Spleen (tissue), 7 donors: ENCODE measurements around the gene ZMYND8.

Source experiments
- POLR2A ChIP-seq, 3 donors: fragments of 450-650 bp; IDR thresholded peaks; one replicate each; pipeline ENCODE4 v1.5.1; 2017; ENCODE audit warnings: antibody characterized with exemption in 3 of 3, mild to moderate bottlenecking in 1 of 3
- POLR2AphosphoS5 ChIP-seq, 3 donors: sonication (generic); formaldehyde crosslinking; IDR thresholded peaks; one replicate each; pipeline ENCODE4 v1.5.1; 2017; ENCODE audit warnings: antibody characterized with exemption in 3 of 3
- TF ChIP-seq, protein P1 (sequence below), 11 experiments: fragments of 200-600 bp in 7 of 11; fragments of 450-650 bp in 4 of 11; sonication (generic) in 4 of 11; IDR thresholded peaks in 8 of 11; conservative IDR thresholded peaks in 3 of 11; 1 replicate in 7 of 11; 2 replicates in 4 of 11; pipeline versions ENCODE4 v1.4.0 to v1.8.0; 2016 to 2021; ENCODE audit warnings: antibody characterized with exemption in 11 of 11, inconsistent platforms in 4 of 11, mild to moderate bottlenecking in 1 of 11
- donor health status: DM: no; HTN: no; CAD: no; lungs with moderate emphysema.
- donor health status: DM: no; HTN: no; CAD: no.
- donor health status: DM: no; HTN: no; CAD: no.

DNA sequence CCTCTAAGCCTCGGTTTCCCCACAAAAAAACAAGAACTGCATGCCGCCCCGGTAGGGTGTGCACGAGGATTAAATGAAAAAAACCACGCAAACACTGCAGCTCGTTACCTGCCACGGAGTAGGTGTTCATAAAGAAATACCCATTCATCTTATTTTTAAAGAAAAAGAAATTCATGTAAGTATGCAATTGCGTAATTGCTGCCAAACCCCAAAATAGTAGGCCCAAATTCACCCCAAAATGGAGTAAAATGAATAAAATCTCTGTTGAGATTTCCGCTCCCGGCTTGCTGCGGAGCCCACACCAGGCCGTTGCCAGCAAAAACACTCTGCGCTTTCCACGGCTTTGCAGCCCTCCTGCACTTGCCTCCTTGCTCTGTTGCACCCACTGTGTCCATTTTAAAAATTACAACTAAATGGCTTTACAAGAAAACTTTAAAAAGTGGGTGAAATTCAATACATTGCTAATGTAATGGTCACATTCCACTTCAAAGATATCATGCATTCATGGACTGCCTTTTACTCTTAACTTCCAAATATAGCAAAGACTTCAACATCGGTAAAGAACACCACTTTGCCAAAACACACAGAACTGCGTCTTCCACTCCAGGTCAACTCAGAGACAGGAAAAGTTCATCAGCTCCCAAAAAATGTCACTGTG is 125.0 kb downstream of the ZMYND8 start:
- TF ChIP-seq, protein P1, sequence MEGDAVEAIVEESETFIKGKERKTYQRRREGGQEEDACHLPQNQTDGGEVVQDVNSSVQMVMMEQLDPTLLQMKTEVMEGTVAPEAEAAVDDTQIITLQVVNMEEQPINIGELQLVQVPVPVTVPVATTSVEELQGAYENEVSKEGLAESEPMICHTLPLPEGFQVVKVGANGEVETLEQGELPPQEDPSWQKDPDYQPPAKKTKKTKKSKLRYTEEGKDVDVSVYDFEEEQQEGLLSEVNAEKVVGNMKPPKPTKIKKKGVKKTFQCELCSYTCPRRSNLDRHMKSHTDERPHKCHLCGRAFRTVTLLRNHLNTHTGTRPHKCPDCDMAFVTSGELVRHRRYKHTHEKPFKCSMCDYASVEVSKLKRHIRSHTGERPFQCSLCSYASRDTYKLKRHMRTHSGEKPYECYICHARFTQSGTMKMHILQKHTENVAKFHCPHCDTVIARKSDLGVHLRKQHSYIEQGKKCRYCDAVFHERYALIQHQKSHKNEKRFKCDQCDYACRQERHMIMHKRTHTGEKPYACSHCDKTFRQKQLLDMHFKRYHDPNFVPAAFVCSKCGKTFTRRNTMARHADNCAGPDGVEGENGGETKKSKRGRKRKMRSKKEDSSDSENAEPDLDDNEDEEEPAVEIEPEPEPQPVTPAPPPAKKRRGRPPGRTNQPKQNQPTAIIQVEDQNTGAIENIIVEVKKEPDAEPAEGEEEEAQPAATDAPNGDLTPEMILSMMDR (IDR thresholded peaks at IDR 0.05 in 8 of 11, conservative IDR thresholded peaks at IDR 0.05 in 3 of 11): no peak
- no peak for TF ChIP-seq POLR2AphosphoS5 (IDR thresholded peaks at IDR 0.05)
- no peak for TF ChIP-seq POLR2A (IDR thresholded peaks at IDR 0.05)
